Activated CD8-positive, alpha-beta T cell treated with anti-CD3 and anti-CD28 coated beads for 36 hours (primary cell): ENCODE results near the gene RAB10. TPM values are rescaled to one million over a fixed set of nuclear protein-coding genes. Genes with fewer than 3 reads are reported as not detected.

ENCODE experiments used
- ATAC-seq: fragments of 200-7000 bp; cut with Tn5 transposase; one replicate; pipeline ENCODE4 v1.10.0; 2021; ENCODE audit warnings: mild to moderate bottlenecking, moderate library complexity
- CTCF ChIA-PET: fragments of 350-600 bp; sonication (Branson Sonifier 250); formaldehyde crosslinking; loops from one replicate; lab custom pipeline; 2021; ENCODE audit warnings: antibody characterized with exemption; lab: Charles Lee
- POLR2A ChIA-PET: fragments of 350-600 bp; sonication (Branson Sonifier 250); formaldehyde crosslinking; loops from one replicate; lab custom pipeline; 2021; ENCODE audit warnings: antibody characterized with exemption; lab: Charles Lee
- DNase-seq: peaks from one replicate; pipeline ENCODE4 v3.0.0-alpha.2; 2020
- H3K27ac Mint-ChIP-seq: one replicate; pipeline ENCODE4 v1.8.0; 2021; ENCODE audit warnings: mild to moderate bottlenecking, mixed read lengths
- H3K27me3 Mint-ChIP-seq: one replicate; pipeline ENCODE4 v1.8.0; 2021; ENCODE audit warnings: mixed read lengths
- H3K36me3 Mint-ChIP-seq: one replicate; pipeline ENCODE4 v1.8.0; 2021; ENCODE audit warnings: low read depth, mixed read lengths
- H3K4me1 Mint-ChIP-seq: one replicate; pipeline ENCODE4 v1.8.0; 2021; ENCODE audit warnings: low read depth, mixed read lengths
- H3K4me3 Mint-ChIP-seq: one replicate; pipeline ENCODE4 v1.8.0; 2021; ENCODE audit warnings: mild to moderate bottlenecking, moderate library complexity, mixed read lengths
- H3K9me3 Mint-ChIP-seq: one replicate; pipeline ENCODE4 v1.8.0; 2021; ENCODE audit warnings: mixed read lengths
- intact Hi-C: fragments of 100-400 bp; cut with micrococcal nuclease; formaldehyde crosslinking; loops from one replicate; pipeline ENCODE4 v1.10.0; 2022
- total RNA-seq, 2 experiments: library from RNA; stranded (reverse); gene quantifications; one replicate each; pipeline ENCODE4 v1.2.3, GENCODE V29; 2021
- TF ChIP-seq, protein P1 (sequence below): fragments of 200-600 bp; IDR thresholded peaks from one replicate; pipeline ENCODE4 v1.8.0; 2022; ENCODE audit warnings: antibody characterized with exemption, mild to moderate bottlenecking

Gene RAB10
- total RNA-seq, 2 experiments from 2014 or later, result 89.5 to 102 TPM

DNA sequence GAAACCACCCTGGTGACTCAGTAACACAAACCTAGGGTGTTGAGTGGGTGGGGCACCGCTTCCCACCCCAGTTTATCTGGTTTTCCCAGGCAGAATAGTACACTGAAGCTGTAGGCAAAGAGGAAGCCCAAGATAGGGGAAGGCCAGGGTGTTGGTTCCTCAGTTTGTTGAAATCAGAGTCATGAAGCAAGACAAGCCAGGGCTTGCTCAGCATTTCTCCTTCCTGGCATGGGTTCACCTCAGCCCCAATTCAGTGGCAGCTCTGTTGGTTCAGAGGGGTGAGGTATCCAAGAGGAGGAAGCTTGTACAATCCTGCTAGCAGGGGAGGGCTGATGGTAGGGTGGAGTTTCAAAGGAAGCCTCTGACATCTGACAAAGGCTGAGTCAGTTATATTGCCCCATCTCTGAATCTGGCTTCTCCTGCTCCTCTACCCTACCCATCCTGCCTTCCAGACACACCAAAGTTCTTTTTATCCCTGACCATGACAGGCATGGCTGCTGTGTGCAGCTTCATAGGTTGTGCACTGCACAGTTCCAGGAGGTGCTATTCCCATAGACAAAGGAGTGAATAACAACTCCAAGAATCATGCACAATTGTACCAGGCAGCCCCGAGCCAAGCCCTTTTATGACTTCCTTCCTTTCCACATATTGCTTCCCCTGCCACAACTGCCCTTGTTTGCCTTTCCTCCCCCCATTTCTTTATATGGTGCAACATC lies 24.9 kb upstream of the RAB10 start:
- no peak for ATAC-seq

DNA sequence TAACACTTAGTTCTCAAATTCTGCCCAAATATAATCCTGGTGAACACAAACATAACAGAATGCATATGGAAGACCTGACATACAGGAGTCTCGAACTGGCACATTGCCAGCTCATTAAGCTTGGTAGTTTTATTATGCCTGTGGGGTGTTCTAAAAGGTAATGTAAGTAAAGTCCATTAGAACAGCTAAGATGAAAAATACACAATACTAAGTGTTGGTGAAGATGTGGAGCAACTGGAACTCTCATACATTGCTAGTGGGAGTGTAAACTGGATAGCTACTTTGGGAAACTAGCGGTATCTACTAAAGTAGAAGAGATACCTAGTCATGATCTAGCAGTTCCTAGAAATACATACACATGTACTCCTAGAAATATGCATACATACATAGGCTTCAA lies 24.3 kb upstream of the RAB10 start:
- CTCF ChIA-PET, result interaction anchor here (0.7 to 1.8 kb wide), 3 partner anchors 18 to 132 kb away, joined by 3 to 5 read pairs (median 3); no protein-coding TSS in a partner anchor
- no peak for ATAC-seq
- POLR2A ChIA-PET, result interaction anchor here (1.1 kb wide), 1 partner anchor 9 kb away, joined by 3 read pairs; no protein-coding TSS in a partner anchor

More for the DNA sequence above, 24.9 kb upstream of the RAB10 start:
- Mint-ChIP-seq H3K27ac (no peak overlapping the region), H3K9me3 (no peaks in the 10 kb centered on the region), H3K36me3 (no peaks in the 10 kb centered on the region), H3K4me3 (no peak overlapping the region), H3K4me1 (no peaks in the 10 kb centered on the region), H3K27me3 (no peaks in the 10 kb centered on the region)
- ChIA-PET POLR2A (interaction anchor here (0.5 to 1.1 kb wide), 2 partner anchors 9 to 193 kb away, joined by 3 read pairs; no protein-coding TSS in a partner anchor), CTCF (interaction anchor here (1.0 to 1.8 kb wide), 2 partner anchors 17 to 18 kb away, joined by 3 to 5 read pairs; no protein-coding TSS in a partner anchor)
- no peak for DNase-seq
- intact Hi-C loops, result no loop called here
- TF ChIP-seq, protein P1, sequence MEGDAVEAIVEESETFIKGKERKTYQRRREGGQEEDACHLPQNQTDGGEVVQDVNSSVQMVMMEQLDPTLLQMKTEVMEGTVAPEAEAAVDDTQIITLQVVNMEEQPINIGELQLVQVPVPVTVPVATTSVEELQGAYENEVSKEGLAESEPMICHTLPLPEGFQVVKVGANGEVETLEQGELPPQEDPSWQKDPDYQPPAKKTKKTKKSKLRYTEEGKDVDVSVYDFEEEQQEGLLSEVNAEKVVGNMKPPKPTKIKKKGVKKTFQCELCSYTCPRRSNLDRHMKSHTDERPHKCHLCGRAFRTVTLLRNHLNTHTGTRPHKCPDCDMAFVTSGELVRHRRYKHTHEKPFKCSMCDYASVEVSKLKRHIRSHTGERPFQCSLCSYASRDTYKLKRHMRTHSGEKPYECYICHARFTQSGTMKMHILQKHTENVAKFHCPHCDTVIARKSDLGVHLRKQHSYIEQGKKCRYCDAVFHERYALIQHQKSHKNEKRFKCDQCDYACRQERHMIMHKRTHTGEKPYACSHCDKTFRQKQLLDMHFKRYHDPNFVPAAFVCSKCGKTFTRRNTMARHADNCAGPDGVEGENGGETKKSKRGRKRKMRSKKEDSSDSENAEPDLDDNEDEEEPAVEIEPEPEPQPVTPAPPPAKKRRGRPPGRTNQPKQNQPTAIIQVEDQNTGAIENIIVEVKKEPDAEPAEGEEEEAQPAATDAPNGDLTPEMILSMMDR, result no peak

DNA sequence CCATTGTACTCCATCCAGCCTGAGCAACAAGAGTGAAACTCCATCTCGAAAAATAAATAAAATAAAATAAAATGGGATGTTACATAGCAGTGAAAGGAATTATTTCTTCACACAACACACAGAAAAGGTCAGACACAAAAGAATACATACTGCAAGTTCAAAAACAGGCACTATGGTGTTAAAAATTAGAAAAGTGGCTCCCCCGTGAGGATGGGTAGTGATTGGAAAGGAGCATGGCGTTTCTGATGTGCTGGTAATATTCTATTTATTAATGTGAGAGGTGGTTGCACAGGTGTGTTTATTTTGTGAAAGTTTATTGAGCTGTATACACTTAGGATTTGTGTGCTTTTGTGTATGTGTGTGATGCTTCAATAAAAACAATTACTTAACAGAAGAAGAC lies 22.9 kb upstream of the RAB10 start:
- no peak overlapping the region for H3K27ac Mint-ChIP-seq
- DNase-seq (no peak), ATAC-seq (no peak)
- H3K4me1 Mint-ChIP-seq, result no peaks in the 10 kb centered on the region
- ChIA-PET POLR2A (interaction anchor here (0.7 kb wide), 1 partner anchor 119 kb away, joined by 3 read pairs; no protein-coding TSS in a partner anchor), CTCF (no interaction called here)
- TF ChIP-seq, protein P1, result no peak
- H3K4me3 Mint-ChIP-seq, result no peak overlapping the region
- intact Hi-C loops, result no loop called here
- H3K36me3 Mint-ChIP-seq, result no peaks in the 10 kb centered on the region
- no peaks in the 10 kb centered on the region for H3K9me3 Mint-ChIP-seq
- H3K27me3 Mint-ChIP-seq, result no peaks in the 10 kb centered on the region

More for the DNA sequence above, 24.3 kb upstream of the RAB10 start:
- no peak overlapping the region for H3K4me3 Mint-ChIP-seq
- TF ChIP-seq, protein P1, result no peak
- H3K27me3 Mint-ChIP-seq, result no peaks in the 10 kb centered on the region
- no peak for DNase-seq
- H3K27ac Mint-ChIP-seq, result no peak overlapping the region
- H3K4me1 Mint-ChIP-seq, result no peaks in the 10 kb centered on the region
- H3K9me3 Mint-ChIP-seq, result no peaks in the 10 kb centered on the region
- intact Hi-C loops, result no loop called here
- no peaks in the 10 kb centered on the region for H3K36me3 Mint-ChIP-seq

DNA sequence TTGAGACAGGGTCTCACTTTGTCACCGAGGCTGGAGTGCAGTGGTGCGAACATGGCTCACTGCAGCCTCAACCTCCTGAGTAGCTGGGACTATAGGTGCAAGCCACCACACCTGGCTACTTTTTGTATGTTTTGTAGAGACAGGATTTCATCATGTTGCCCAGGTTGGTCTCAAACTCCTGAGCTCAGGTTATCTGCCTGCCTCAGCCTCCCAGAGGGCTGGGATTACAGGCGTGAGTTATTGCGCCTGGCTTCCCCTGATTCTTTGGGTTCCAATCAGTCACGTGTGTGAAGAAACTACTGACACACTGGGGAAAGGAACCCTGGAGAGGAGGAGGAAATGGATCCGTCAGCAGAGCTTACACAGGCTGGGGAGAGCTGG lies 22.3 kb upstream of the RAB10 start:
- ATAC-seq (no peak), DNase-seq (no peak)
- Mint-ChIP-seq H3K27me3 (no peaks in the 10 kb centered on the region), H3K9me3 (no peaks in the 10 kb centered on the region), H3K27ac (no peak overlapping the region), H3K4me1 (no peaks in the 10 kb centered on the region), H3K4me3 (no peak overlapping the region), H3K36me3 (no peaks in the 10 kb centered on the region)
- TF ChIP-seq, protein P1, result no peak
- ChIA-PET POLR2A (interaction anchor here (0.7 kb wide), 1 partner anchor 118 kb away, joined by 3 read pairs; no protein-coding TSS in a partner anchor), CTCF (no interaction called here)
- intact Hi-C loops, result no loop called here
